GM18867 (cell line): ENCODE measurements around the gene PLAC1.

Experiments used
- ATAC-seq: cut with Tn5 transposase; IDR thresholded peaks from one replicate; pipeline ENCODE4 v1.9.1; 2021; ENCODE audit warnings: mild to moderate bottlenecking, moderate library complexity; ENCODE audit not compliant: unreplicated experiment

Gene PLAC1

GRCh38 chrX:134658002-134658759, at the start of gene PLAC1:
PLAC1 (minus strand) TSS chrX:134658471; CDS start chrX:134566682, 91,789 bp downstream.
- no peak for ATAC-seq

- ATAC-seq = no peak
Observed at GRCh38 chrX:134706138-134706537, 47.9 kb upstream of the PLAC1 start.

- no peak for ATAC-seq
Observed at GRCh38 chrX:134695999-134696398, 37.7 kb upstream of the PLAC1 start.

- ATAC-seq = no peak
Observed at GRCh38 chrX:134694333-134695322, 36.4 kb upstream of the PLAC1 start.

GRCh38 chrX:134693644-134694043, 35.4 kb upstream of the PLAC1 start:
- ATAC-seq = no peak

- ATAC-seq = no peak
Observed at GRCh38 chrX:134692990-134693389, 34.7 kb upstream of the PLAC1 start.

- no peak for ATAC-seq
Observed at GRCh38 chrX:134692233-134692632, 34.0 kb upstream of the PLAC1 start.

- ATAC-seq = no peak
Observed at GRCh38 chrX:134691453-134691852, 33.2 kb upstream of the PLAC1 start.

GRCh38 chrX:134688839-134689238, 30.6 kb upstream of the PLAC1 start:
- ATAC-seq = no peak

GRCh38 chrX:134688031-134688823, 30.0 kb upstream of the PLAC1 start:
- no peak for ATAC-seq

GRCh38 chrX:134685668-134686067, 27.4 kb upstream of the PLAC1 start:
- no peak for ATAC-seq

GRCh38 chrX:134684956-134685355, 26.7 kb upstream of the PLAC1 start:
- ATAC-seq = no peak

- ATAC-seq = no peak
Observed at GRCh38 chrX:134683351-134684005, 25.2 kb upstream of the PLAC1 start.

GRCh38 chrX:134682081-134682480, 23.8 kb upstream of the PLAC1 start:
- no peak for ATAC-seq

- ATAC-seq = peak; percentile 66
Observed at GRCh38 chrX:134679644-134680043, 21.4 kb upstream of the PLAC1 start.

GRCh38 chrX:134679221-134679620, 20.9 kb upstream of the PLAC1 start:
- ATAC-seq = no peak

- no peak for ATAC-seq
Observed at GRCh38 chrX:134677332-134677731, 19.1 kb upstream of the PLAC1 start.

GRCh38 chrX:134676436-134676835, 18.2 kb upstream of the PLAC1 start:
- ATAC-seq = no peak

- no peak for ATAC-seq
Observed at GRCh38 chrX:134673123-134673522, 14.9 kb upstream of the PLAC1 start.

- ATAC-seq = no peak
Observed at GRCh38 chrX:134672101-134672500, 13.8 kb upstream of the PLAC1 start.
